ENCODE results near the gene GPR162. TPM values are rescaled to one million over a fixed set of nuclear protein-coding genes. Genes with fewer than 3 reads are reported as not detected.

Gene GPR162
- total RNA-seq, 1 experiment from 2014 or later, result 6.1 TPM

- H2AFZ ChIP-seq (ENCODE audit: low read length), result no peak overlapping the region
- H3K23ac ChIP-seq (ENCODE audit: insufficient read length, low read depth, low read length), result no peak overlapping the region
- no peak for TF ChIP-seq CTCF (conservative IDR thresholded peaks at IDR 0.05)
- H3K18ac ChIP-seq (ENCODE audit: insufficient read length, low read depth, low read length), result no peak overlapping the region
- no peak overlapping the region for H2BK12ac ChIP-seq (ENCODE audit: insufficient read length, low read depth, low read length)
- H4K20me1 ChIP-seq (ENCODE audit: control insufficient read depth, insufficient read depth, insufficient read length), result peaks cover 2% of the 10 kb centered on the region
- peaks cover 2% of the 10 kb centered on the region; the same call in 1 of the 2 replicates for H3K79me2 ChIP-seq (ENCODE audit: insufficient read depth, low read length)
- H2AK5ac ChIP-seq (ENCODE audit: insufficient read length, low read length), result no peak overlapping the region
- Mint-ChIP-seq H3K27ac (no peak overlapping the region), H3K27me3 (ENCODE audit: low read depth) (no peaks in the 10 kb centered on the region), H3K4me1 (peaks cover 6 to 16% of the 10 kb centered on the region in 2 experiments), H3K9me3 (no peaks in the 10 kb centered on the region), H3K4me3 (no peak overlapping the region), H3K36me3 (ENCODE audit: insufficient read depth in 1 of 3, low read depth in 3 of 3) (peaks cover 40 to 76% (median 68%) of the 10 kb centered on the region in 3 experiments; a peak in 6 of 7 replicates)
- H2BK20ac ChIP-seq (ENCODE audit: low read depth, low read length, poor library complexity, severe bottlenecking), result no peak overlapping the region
- no peak overlapping the region for H3T11ph ChIP-seq (ENCODE audit: low read length)
- no peaks in the 10 kb centered on the region for H3K27me3 ChIP-seq (ENCODE audit: insufficient read depth, low read length)
- H3K9me3 ChIP-seq (ENCODE audit: control insufficient read depth, low read depth, low read length), result no peaks in the 10 kb centered on the region
- H4K91ac ChIP-seq (ENCODE audit: insufficient read length, low read depth, low read length), result no peak overlapping the region
- no peak overlapping the region for H2BK5ac ChIP-seq (ENCODE audit: insufficient read length, low read length)
- H2BK120ac ChIP-seq (ENCODE audit: low read depth, low read length, poor library complexity, severe bottlenecking), result no peak overlapping the region
- H3K79me1 ChIP-seq (ENCODE audit: insufficient read depth, low read depth, low read length, poor library complexity, severe bottlenecking), result no peaks in the 10 kb centered on the region
- no peak overlapping the region for H3K9ac ChIP-seq (ENCODE audit: extremely low read depth, insufficient read length, low read length)
- no peak overlapping the region for H4K8ac ChIP-seq (replicated peaks; ENCODE audit: insufficient read length, low read depth, low read length)
- H3K4me1 ChIP-seq (ENCODE audit: insufficient read depth, low read length), result no peaks in the 10 kb centered on the region
- no peak overlapping the region for H3K4ac ChIP-seq (ENCODE audit: low read depth, low read length)
- no CpG with 5 or more reads among the region's 6 CpGs for WGBS (ENCODE audit: extremely low coverage, insufficient read length, low lambda C conversion rate)
- no peak overlapping the region for H3K27ac ChIP-seq (ENCODE audit: insufficient read length, low read depth, low read length)
- no peak overlapping the region for H4K5ac ChIP-seq (ENCODE audit: insufficient read length, low read depth, low read length)
- DNase-seq, result no peak
- H3K56ac ChIP-seq (ENCODE audit: insufficient read length, low read depth, low read length), result no peak overlapping the region
- no peak overlapping the region for H2BK15ac ChIP-seq (ENCODE audit: low read depth, low read length)
- no peak overlapping the region for H3K4me2 ChIP-seq (ENCODE audit: insufficient read depth, insufficient read length, low read length)
- H3K14ac ChIP-seq (ENCODE audit: insufficient read depth, low read length), result no peak overlapping the region
- H3K23me2 ChIP-seq (ENCODE audit: insufficient read length, low read depth, low read length, poor library complexity, severe bottlenecking), result peaks cover 8% of the 10 kb centered on the region
These were observed 11.7 kb downstream of the GPR162 start for GRCh38 chr12:6833189-6833890.
